T-helper 2 cell treated with Interferon-gamma antibody and Interleukin-4, amounts not matched to agents 5 μg/mL and 100 μg/mL, for 36 hours (primary cell): Measurements from ENCODE around the gene RCE1.

Experiments used
- DNase-seq: peaks from one replicate; pipeline ENCODE4 v3.0.0; 2021; ENCODE audit warnings: low spot score
- H3K27ac Mint-ChIP-seq: one replicate; pipeline ENCODE4 v1.8.0; 2021; ENCODE audit warnings: mild to moderate bottlenecking, mixed read lengths
- H3K27me3 Mint-ChIP-seq: one replicate; pipeline ENCODE4 v1.8.0; 2021; ENCODE audit warnings: low read depth, mixed read lengths
- H3K36me3 Mint-ChIP-seq: one replicate; pipeline ENCODE4 v1.8.0; 2021; ENCODE audit warnings: low read depth, mixed read lengths
- H3K4me1 Mint-ChIP-seq: one replicate; pipeline ENCODE4 v1.8.0; 2021; ENCODE audit warnings: low read depth, mixed read lengths
- H3K4me3 Mint-ChIP-seq: one replicate; pipeline ENCODE4 v1.8.0; 2022; ENCODE audit warnings: mild to moderate bottlenecking, moderate library complexity, mixed read lengths
- H3K9me3 Mint-ChIP-seq: one replicate; pipeline ENCODE4 v1.8.0; 2021; ENCODE audit warnings: mixed read lengths

The RCE1 gene

GRCh38 chr11:66834943-66835342, 8.3 kb upstream of the RCE1 start:
- Mint-ChIP-seq H3K27ac (no peak overlapping the region), H3K4me3 (no peak overlapping the region), H3K4me1 (peaks cover 8% of the 10 kb centered on the region), H3K27me3 (no peaks in the 10 kb centered on the region), H3K9me3 (no peaks in the 10 kb centered on the region), H3K36me3 (peaks cover 8% of the 10 kb centered on the region)
- no peak for DNase-seq

- no peak for DNase-seq
Observed at GRCh38 chr11:66835768-66836405, 7.4 kb upstream of the RCE1 start.

GRCh38 chr11:66840317-66841091, 2.7 kb upstream of the RCE1 start:
- H3K4me3 Mint-ChIP-seq: peak overlapping the region; percentile 90
- no peak for DNase-seq
- no peaks in the 10 kb centered on the region for H3K9me3 Mint-ChIP-seq
- peaks cover 33% of the 10 kb centered on the region for H3K36me3 Mint-ChIP-seq
- peaks cover 41% of the 10 kb centered on the region for H3K4me1 Mint-ChIP-seq
- H3K27ac Mint-ChIP-seq: peak overlapping the region; percentile 59
- H3K27me3 Mint-ChIP-seq: no peaks in the 10 kb centered on the region

More at GRCh38 chr11:66835768-66836405, 7.4 kb upstream of the RCE1 start:
- Mint-ChIP-seq H3K27ac (no peak overlapping the region), H3K4me3 (no peak overlapping the region), H3K27me3 (no peaks in the 10 kb centered on the region), H3K4me1 (peaks cover 17% of the 10 kb centered on the region), H3K9me3 (no peaks in the 10 kb centered on the region), H3K36me3 (peaks cover 16% of the 10 kb centered on the region)

DNA sequence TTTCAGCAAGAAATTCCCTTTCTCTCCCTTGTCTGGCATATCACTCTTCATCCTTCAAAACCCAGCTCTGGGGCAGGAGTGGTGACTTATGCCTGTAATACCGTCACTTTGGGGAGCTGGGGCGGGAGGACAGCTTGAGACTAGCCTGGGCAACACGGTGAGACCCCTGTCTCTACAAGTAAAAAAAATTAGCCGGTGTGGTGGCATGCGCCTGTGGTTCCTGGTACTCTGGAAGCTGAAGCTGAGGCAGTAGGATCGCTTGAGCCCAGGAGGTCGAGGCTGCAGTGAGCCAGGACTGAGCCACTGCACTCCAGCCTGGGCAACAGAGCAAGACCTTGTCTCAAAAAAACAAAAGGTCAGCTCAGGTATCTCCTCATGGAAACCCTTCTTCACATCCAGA, 1.4 kb upstream of the RCE1 start:
- H3K27ac Mint-ChIP-seq: peak overlapping the region; percentile 90
- H3K27me3 Mint-ChIP-seq: no peaks in the 10 kb centered on the region
- peaks cover 38% of the 10 kb centered on the region for H3K4me1 Mint-ChIP-seq
- H3K36me3 Mint-ChIP-seq: peaks cover 33% of the 10 kb centered on the region
- no peak for DNase-seq
- H3K4me3 Mint-ChIP-seq: peak overlapping the region; percentile 90
- H3K9me3 Mint-ChIP-seq: no peaks in the 10 kb centered on the region

GRCh38 chr11:66842501-66842895, 743 bp upstream of the RCE1 start:
- Mint-ChIP-seq H3K36me3 (peaks cover 33% of the 10 kb centered on the region), H3K4me3 (peak overlapping the region; percentile 90), H3K9me3 (no peaks in the 10 kb centered on the region), H3K4me1 (peaks cover 38% of the 10 kb centered on the region), H3K27ac (peak overlapping the region; percentile 90), H3K27me3 (no peaks in the 10 kb centered on the region)
- no peak for DNase-seq

- H3K4me3 Mint-ChIP-seq: peak overlapping the region; percentile 91
- H3K36me3 Mint-ChIP-seq: peaks cover 28% of the 10 kb centered on the region
- no peak for DNase-seq
- no peaks in the 10 kb centered on the region for H3K9me3 Mint-ChIP-seq
- peak overlapping the region; percentile 95 for H3K27ac Mint-ChIP-seq
- no peaks in the 10 kb centered on the region for H3K27me3 Mint-ChIP-seq
- H3K4me1 Mint-ChIP-seq: peaks cover 38% of the 10 kb centered on the region
Observed at GRCh38 chr11:66843776-66844495, 695 bp downstream of the RCE1 start.

- DNase-seq: no peak
- peak overlapping the region; percentile 91 for H3K4me3 Mint-ChIP-seq
- peaks cover 35% of the 10 kb centered on the region for H3K4me1 Mint-ChIP-seq
- no peaks in the 10 kb centered on the region for H3K9me3 Mint-ChIP-seq
- no peaks in the 10 kb centered on the region for H3K27me3 Mint-ChIP-seq
- peak overlapping the region; percentile 95 for H3K27ac Mint-ChIP-seq
- peaks cover 25% of the 10 kb centered on the region for H3K36me3 Mint-ChIP-seq
Observed at GRCh38 chr11:66844496-66845142, 1.4 kb downstream of the RCE1 start.

GRCh38 chr11:66845143-66845875, 2.1 kb downstream of the RCE1 start:
- no peak for DNase-seq
- Mint-ChIP-seq H3K4me3 (peak overlapping the region; percentile 91), H3K9me3 (no peaks in the 10 kb centered on the region), H3K4me1 (peaks cover 31% of the 10 kb centered on the region), H3K36me3 (peaks cover 22% of the 10 kb centered on the region), H3K27me3 (no peaks in the 10 kb centered on the region), H3K27ac (peak overlapping the region; percentile 49)

DNA sequence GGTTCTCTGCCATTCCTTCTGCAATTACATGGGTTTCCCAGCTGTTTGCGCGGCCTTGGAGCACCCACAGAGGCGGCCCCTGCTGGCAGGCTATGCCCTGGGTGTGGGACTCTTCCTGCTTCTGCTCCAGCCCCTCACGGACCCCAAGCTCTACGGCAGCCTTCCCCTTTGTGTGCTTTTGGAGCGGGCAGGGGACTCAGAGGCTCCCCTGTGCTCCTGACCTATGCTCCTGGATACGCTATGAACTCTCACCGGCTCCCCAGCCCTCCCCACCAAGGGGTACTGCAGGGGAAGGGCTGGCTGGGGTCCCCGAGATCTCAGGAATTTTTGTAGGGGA, 2.6 kb downstream of the RCE1 start:
- Mint-ChIP-seq H3K4me1 (peaks cover 26% of the 10 kb centered on the region), H3K27ac (no peak overlapping the region), H3K9me3 (no peaks in the 10 kb centered on the region), H3K4me3 (no peak overlapping the region), H3K36me3 (peaks cover 17% of the 10 kb centered on the region), H3K27me3 (no peaks in the 10 kb centered on the region)
- DNase-seq: no peak

DNA sequence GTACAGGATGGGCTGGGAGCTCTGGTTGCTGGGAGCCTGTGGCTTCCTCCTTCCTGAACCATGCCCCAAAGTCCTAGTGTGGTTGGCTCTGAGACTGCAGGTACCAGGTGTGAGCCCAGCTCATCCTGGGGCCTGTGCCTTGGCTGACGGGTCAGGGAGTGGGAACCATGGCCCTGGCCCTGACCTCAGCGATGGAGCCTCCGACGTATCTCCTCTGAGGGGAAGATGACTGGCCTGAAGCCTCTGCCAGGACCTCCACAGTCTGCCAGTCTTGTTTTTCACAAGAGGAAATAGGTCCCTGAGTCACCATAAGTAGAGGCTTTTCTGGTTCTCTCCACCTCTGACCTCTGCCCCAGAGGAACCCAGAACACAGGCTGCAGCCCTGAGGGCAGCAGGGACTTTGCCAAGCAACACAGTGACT, 3.4 kb downstream of the RCE1 start:
- H3K36me3 Mint-ChIP-seq: peaks cover 14% of the 10 kb centered on the region
- no peak for DNase-seq
- no peak overlapping the region for H3K27ac Mint-ChIP-seq
- H3K27me3 Mint-ChIP-seq: no peaks in the 10 kb centered on the region
- peaks cover 22% of the 10 kb centered on the region for H3K4me1 Mint-ChIP-seq
- H3K9me3 Mint-ChIP-seq: no peaks in the 10 kb centered on the region
- peak overlapping the region; percentile 24 for H3K4me3 Mint-ChIP-seq

DNA sequence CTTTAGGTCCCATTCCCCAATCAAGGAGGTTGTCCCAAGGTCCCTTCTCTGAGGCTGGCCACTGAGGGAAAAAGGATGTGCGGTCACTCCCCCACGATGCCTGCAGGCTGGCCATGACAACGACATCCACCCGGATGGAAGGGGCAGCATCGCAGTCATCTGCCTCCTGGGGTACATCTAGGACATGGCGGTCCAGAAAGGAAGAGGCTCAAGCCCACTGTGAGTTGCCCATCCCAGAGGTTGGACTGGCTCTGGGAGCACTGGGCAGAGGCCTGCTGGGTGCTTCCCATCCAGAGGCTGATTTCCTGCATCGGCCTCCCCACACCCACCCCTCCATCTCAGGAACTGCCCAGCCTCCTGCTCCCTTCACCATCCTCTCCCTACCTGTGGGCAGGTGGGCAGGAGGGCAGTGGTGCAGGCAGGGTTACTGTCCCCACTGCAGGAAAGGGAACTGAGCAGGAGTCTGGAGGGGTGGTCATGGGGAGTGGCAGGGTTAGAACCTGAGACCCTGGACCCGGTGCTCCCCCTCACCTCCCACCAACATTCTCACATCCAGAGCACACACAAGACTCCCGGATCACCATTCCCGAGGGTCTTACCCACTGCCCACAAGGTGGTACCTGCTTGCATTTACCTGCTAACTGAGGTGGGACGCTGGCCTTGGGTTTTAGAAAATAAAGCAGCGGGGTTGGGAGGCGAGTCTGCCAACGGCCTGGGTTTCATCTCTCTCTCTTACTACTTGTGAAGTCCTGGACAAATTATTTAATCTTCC, 4.4 kb downstream of the RCE1 start:
- H3K4me3 Mint-ChIP-seq: no peak overlapping the region
- H3K36me3 Mint-ChIP-seq: peaks cover 8% of the 10 kb centered on the region
- DNase-seq: no peak
- H3K9me3 Mint-ChIP-seq: no peaks in the 10 kb centered on the region
- H3K27ac Mint-ChIP-seq: no peak overlapping the region
- H3K4me1 Mint-ChIP-seq: peaks cover 21% of the 10 kb centered on the region
- H3K27me3 Mint-ChIP-seq: no peaks in the 10 kb centered on the region

DNA sequence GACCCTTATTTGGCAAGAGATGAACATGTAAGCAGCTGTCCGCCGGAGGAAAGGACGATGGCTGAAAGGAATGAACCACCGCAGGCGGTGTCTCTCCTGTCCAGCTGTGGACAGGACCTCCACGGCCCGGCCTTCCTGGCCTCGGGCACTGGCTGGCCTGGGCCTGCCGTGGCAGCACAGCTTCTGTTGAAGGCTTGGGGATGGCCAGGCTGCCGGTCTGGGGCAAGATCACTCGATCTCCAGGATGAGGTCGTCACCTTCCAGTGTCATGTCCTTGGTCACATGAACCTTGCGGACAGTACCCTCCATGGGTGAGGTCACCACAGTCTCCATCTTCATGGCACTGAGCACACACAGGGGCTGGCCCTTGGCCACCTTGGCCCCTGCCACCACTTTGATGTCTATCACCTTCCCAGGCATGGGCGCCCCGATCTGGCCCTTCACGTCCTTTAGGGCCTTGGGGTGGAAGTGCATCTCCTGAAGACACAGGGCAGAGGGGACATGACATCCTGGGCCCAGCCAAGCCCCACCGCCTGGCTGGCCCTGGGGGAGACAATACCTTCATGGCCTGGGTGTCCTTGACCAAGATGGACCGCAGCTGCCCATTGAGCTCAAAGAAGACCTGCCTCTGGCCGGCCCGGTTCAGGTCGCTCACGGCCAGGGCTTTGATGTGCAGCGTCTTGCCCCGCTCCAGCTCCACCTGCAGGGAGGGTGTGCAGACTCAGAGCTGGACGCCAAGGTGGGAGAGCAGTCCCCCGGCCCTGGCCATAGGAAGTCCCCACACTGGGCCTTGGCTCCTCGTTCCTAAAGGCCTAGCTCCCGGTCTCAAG, 5.6 kb downstream of the RCE1 start:
- H3K36me3 Mint-ChIP-seq: peaks cover 8% of the 10 kb centered on the region
- no peaks in the 10 kb centered on the region for H3K9me3 Mint-ChIP-seq
- no peak for DNase-seq
- no peak overlapping the region for H3K27ac Mint-ChIP-seq
- H3K4me1 Mint-ChIP-seq: peaks cover 20% of the 10 kb centered on the region
- no peaks in the 10 kb centered on the region for H3K27me3 Mint-ChIP-seq
- no peak overlapping the region for H3K4me3 Mint-ChIP-seq
